ENCODE measurements around the gene PABPC1L.

Gene PABPC1L

GRCh38 chr20:44883214-44883902, 26.5 kb upstream of the PABPC1L start:
- TF ChIP-seq CTCF (conservative IDR thresholded peaks at IDR 0.05) (no peak), ZFX (IDR thresholded peaks at IDR 0.05) (no peak)
- no peak overlapping the region for H3K27ac ChIP-seq

GRCh38 chr20:44884907-44885391, 24.9 kb upstream of the PABPC1L start:
- peak overlapping the region; percentile 92 for H3K27ac ChIP-seq

GRCh38 chr20:44885392-44886265, 24.2 kb upstream of the PABPC1L start, which contains the start of gene YWHAB:
Gene YWHAB (plus strand): TSS chr20:44885705. CDS start chr20:44901534, 15,829 bp downstream.
- TF ChIP-seq CTCF (conservative IDR thresholded peaks at IDR 0.05): no peak; the same call in 1 of the 2 replicates
- TF ChIP-seq ZFX (IDR thresholded peaks at IDR 0.05): peak; percentile 52
- peak within 1 kb of the TSS; percentile 92 for H3K27ac ChIP-seq

More at GRCh38 chr20:44884907-44885391, 24.9 kb upstream of the PABPC1L start:
- TF ChIP-seq CTCF (conservative IDR thresholded peaks at IDR 0.05) (no peak), ZFX (IDR thresholded peaks at IDR 0.05) (no peak)

GRCh38 chr20:44886266-44886651, 23.6 kb upstream of the PABPC1L start:
- TF ChIP-seq ZFX (IDR thresholded peaks at IDR 0.05) (no peak), CTCF (conservative IDR thresholded peaks at IDR 0.05) (peak; percentile 6; the same call in 1 of the 2 replicates)
- peak overlapping the region; percentile 92 for H3K27ac ChIP-seq

GRCh38 chr20:44886828-44887227, 23.0 kb upstream of the PABPC1L start:
- peak overlapping the region; percentile 92; the same call in 1 of the 2 replicates for H3K27ac ChIP-seq
- no peak for TF ChIP-seq ZFX (IDR thresholded peaks at IDR 0.05)
- no peak for TF ChIP-seq CTCF (conservative IDR thresholded peaks at IDR 0.05)

GRCh38 chr20:44887466-44887865, 22.4 kb upstream of the PABPC1L start:
- no peak overlapping the region for H3K27ac ChIP-seq
- no peak for TF ChIP-seq ZFX (IDR thresholded peaks at IDR 0.05)
- TF ChIP-seq CTCF (conservative IDR thresholded peaks at IDR 0.05): no peak

Measured in C4-2B (cell line).